ENCODE data around the gene SCARB1.
"Not testable (repeated sequence)": the region's sequence is repeated elsewhere in the genome, so short reads cannot be mapped to it uniquely, and the experiment has no call there.

Gene SCARB1, protein sequence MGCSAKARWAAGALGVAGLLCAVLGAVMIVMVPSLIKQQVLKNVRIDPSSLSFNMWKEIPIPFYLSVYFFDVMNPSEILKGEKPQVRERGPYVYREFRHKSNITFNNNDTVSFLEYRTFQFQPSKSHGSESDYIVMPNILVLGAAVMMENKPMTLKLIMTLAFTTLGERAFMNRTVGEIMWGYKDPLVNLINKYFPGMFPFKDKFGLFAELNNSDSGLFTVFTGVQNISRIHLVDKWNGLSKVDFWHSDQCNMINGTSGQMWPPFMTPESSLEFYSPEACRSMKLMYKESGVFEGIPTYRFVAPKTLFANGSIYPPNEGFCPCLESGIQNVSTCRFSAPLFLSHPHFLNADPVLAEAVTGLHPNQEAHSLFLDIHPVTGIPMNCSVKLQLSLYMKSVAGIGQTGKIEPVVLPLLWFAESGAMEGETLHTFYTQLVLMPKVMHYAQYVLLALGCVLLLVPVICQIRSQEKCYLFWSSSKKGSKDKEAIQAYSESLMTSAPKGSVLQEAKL

GRCh38 chr12:124863416-124864325, at the start of gene SCARB1:
SCARB1 (minus strand) TSS chr12:124863864; CDS start chr12:124863720, 144 bp downstream.
- DNase-seq, result peak; percentile 91

GRCh38 chr12:124912529-124913287, 49.0 kb upstream of the SCARB1 start:
- not testable (repeated sequence) for DNase-seq

GRCh38 chr12:124911521-124911920, 47.9 kb upstream of the SCARB1 start:
- DNase-seq, result not testable (repeated sequence)

- no peak for DNase-seq
These were observed 47.2 kb upstream of the SCARB1 start for GRCh38 chr12:124910561-124911478.

GRCh38 chr12:124909831-124910560, 46.3 kb upstream of the SCARB1 start:
- DNase-seq, result no peak

DNA sequence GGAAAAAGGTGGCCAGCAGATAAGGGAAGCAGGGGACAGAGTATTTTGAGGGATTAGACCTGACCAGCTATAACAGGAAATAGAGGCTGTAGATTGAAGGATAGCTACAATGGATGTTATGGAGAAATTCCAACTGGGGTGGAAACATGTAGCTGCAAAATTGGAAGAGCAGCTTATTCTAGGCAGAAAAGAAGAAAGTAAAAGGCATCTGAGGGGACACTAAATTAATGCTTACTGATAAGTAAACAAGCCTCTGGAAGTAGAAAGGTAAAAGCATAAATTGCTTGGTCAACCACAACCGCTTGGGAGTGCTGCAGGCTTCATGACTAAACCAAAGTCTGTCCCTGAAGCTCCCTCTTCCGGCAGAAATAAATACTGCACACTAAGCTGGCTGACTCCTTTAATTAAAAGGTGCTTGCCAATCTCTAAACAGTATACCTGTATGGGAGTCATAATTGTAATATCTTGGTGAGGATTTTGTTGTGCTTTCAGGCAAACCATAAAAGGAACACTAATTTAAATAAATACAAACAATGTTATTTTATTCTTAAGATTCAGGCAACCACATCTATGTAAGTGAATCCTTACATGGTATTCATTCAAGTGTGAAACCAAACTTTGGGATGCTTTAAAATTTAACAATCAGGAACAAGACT, 43.1 kb upstream of the SCARB1 start:
- no peak for DNase-seq

DNA sequence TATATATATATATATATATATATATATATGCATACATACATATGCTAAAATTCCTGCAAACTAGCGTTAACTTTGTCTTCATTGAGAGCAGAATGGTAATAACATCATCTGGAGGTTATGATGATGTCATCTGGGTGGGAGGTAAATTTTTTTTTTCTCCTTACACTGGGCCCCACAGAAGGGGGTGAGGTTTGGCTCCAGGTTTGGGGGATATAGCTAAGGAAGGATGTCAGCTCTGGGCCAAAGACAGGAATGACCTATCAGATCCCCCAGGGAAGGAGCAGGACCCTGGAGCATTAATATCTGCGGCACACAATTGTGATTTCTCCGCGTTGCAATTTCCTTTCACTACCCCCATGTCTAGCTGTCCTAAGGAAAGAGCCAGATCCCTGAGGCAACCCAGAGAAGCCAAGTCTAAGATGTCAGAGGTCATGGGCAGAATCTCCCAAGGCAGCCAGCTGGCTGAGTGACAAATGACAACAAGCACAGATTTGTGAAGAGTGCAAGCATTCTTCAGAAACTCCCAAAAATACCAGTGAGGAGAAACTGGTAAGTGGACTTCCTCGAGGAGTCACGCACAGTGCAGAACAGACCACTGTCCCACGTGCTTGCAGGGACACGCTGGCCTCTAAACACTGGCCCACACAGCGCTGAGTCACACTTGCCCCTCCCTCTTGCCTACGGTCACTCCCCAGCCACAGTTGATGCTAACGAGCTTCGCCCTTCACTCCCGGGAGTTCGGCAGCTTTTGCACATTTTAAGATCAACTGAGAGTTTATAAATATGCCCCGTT, 40.8 kb upstream of the SCARB1 start:
- DNase-seq, result peak; percentile 90

DNA sequence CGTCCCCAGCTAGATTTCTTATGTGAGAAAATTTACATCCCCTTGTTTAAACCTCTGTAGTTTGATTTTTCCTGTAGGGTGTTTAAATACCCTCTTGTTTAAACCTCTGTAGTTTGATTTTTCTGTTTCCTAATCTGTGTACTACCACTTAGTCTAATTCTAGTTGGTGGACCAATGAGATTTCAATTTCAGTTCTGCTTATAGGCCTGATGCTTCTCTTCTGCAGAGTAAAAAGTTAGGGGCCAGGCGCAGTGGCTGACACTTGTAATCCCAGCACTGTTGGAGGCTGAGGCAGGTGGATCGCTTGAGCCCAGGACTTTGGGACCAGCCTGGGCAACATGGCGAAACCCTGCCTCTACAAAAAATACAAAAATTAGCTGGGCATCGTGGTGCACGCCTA, 39.3 kb upstream of the SCARB1 start:
- no peak for DNase-seq

- DNase-seq, result no peak
These were observed 37.3 kb upstream of the SCARB1 start for GRCh38 chr12:124901003-124901402.

- peak; percentile 21 for DNase-seq
These were observed 36.7 kb upstream of the SCARB1 start for GRCh38 chr12:124900345-124900795.

- no peak for DNase-seq
These were observed 35.2 kb upstream of the SCARB1 start for GRCh38 chr12:124898923-124899294.

- peak; percentile 31 for DNase-seq
These were observed 34.7 kb upstream of the SCARB1 start for GRCh38 chr12:124898200-124898922.

DNA sequence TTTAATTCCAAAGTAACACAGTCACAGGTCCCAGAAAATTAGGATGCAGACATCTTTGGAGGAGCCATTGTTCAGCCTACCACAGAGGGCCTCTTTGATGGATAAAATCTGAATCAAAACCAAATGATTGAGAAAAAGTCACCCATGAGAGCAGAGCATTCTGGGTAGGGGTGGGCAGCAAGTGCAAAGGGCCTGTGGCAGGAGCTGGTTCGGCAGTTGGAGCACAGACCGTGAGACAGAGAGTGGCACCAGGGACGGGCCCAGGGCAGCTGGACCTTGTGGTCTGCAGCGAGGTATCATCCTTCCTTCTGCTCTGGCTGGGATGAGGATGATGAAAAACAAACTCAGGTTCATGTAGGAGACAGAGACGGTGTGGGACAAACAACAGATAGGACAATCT, 32.8 kb upstream of the SCARB1 start:
- no peak for DNase-seq

- DNase-seq, result no peak
These were observed 30.3 kb upstream of the SCARB1 start for GRCh38 chr12:124893792-124894516.

DNA sequence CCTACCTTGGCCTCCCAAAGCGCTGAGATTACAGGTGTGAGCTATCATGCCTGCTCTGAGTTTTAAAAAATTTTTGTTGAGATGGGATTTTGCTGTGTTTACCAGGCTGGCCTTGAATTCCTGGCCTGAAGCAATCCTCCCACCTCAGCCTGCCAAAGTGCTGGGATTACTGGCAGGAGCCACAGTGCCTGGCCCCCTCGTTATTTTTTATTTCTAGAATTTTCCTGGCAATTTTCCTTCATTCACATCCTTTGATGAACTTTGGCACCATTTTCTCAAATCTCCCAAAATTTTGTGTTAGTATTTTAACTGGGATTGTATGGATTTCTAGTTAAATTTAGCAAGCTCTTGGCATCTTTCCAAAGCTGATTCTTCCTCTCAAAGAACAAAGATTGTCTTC, 24.6 kb upstream of the SCARB1 start:
- DNase-seq, result no peak

GRCh38 chr12:124887766-124888165, 24.1 kb upstream of the SCARB1 start:
- DNase-seq, result not testable (repeated sequence)

DNA sequence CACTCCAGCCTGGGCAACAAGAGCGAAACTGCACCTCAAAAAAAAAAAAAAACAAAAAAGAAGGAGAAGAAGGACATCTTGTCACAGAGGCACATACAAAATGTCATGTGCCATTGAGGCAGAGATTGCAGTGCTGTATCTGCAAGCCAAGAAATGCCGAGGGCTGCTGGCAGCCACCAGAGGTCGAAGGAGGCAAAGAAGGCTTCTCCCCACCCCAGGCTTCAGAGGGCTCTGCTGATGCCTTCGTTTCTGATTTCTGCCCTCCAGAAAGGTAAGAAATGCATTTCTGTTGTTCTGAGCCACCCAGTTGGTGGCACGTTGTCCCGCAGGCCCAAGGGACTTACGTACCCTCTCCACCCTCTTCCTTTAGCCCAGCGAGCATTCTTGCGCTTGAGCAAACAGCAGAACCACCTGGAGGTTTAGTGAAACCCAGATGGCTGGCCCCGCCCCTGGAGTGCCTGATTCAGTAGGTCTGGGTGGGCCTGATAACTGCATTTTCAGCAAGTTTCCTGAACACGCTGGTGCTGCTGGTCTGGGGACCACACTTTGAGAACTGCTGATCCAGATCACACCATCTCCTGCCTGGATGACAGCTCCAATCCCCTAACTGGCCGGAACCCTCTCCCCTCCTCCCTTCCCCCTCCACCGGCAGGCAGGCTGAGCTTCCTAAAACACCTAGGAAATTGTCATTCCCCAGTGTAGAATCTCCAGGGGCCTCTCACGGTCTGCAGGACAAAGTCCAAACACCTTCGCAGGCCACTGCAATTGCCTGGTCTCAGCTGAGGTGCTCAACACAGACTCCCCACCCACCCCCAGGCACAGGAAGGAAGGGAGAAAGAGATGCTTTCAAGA, 21.1 kb upstream of the SCARB1 start:
- DNase-seq, result peak; percentile 81
